HepG2 (cell line): ENCODE results near the gene GNPAT. TPM values are rescaled to one million over a fixed set of nuclear protein-coding genes. Genes with fewer than 3 reads are reported as not detected.
A peak's percentile ranks its signal among the peaks of the same experiment; 100 is the strongest.

ENCODE experiments used
- ATAC-seq: fragments of 200-7000 bp; cut with Tn5 transposase; 3 replicates; pipeline ENCODE4 v1.9.1; 2020; ENCODE audit warnings: mild to moderate bottlenecking, moderate library complexity
- BruUV-seq: library from RNA; stranded (reverse); fragments of 400-500 nt; replicated peaks from 2 replicates; lab custom pipeline; 2021; lab: Mats Ljungman, UMichigan
- CTCF ChIA-PET: fragments of 300-600 bp; formaldehyde crosslinking; extraction: SDS; loops from one replicate; lab custom pipeline; 2021; ENCODE audit warnings: low total read pairs, inconsistent platforms, low intra/inter-chr PET ratio; lab: Yijun Ruan, JAX
- POLR2A ChIA-PET: fragments of 350-600 bp; sonication (Branson Sonifier 250); formaldehyde crosslinking; loops from one replicate; lab custom pipeline; 2020; ENCODE audit warnings: antibody characterized with exemption, inconsistent platforms; lab: Yijun Ruan, JAX
- DNase-seq: peaks from one replicate; pipeline ENCODE4 v3.0.0-alpha.2; 2015; ENCODE audit warnings: low spot score
- FAIRE-seq: peaks from 3 replicates; lab custom pipeline; 2011; peaks lifted over from hg19 to GRCh38; lab: Jason Lieb, UNC
- H2AFZ ChIP-seq: one replicate; pipeline ENCODE4 v1.6.1; 2011; ENCODE audit warnings: low read length, inconsistent platforms
- H3K27ac ChIP-seq: fragments of 300-600 bp; 3 replicates; pipeline ENCODE4 v1.8.0; 2011; ENCODE audit warnings: mixed run types, mild to moderate bottlenecking, mixed read lengths, low read length, inconsistent platforms; ENCODE audit not compliant: insufficient read depth; ENCODE audit errors: extremely low read length
- H3K27me3 ChIP-seq, 2 experiments: fragments of 200-600 bp in 1 of 2; 2 replicates in 1 of 2; 3 replicates in 1 of 2; pipeline versions ENCODE4 v1.6.0 to v1.8.0; 2011; ENCODE audit warnings: low read length in 2 of 2, mild to moderate bottlenecking in 2 of 2, moderate library complexity in 2 of 2, inconsistent platforms in 1 of 2; ENCODE audit not compliant: insufficient read depth in 2 of 2, control insufficient read depth in 1 of 2
- H3K36me3 ChIP-seq, 2 experiments: fragments of 200-600 bp in 1 of 2; replicated peaks in 1 of 2; 2 replicates in 1 of 2; 3 replicates in 1 of 2; pipeline versions ENCODE4 v1.5.1 to v1.8.0; 2011; ENCODE audit warnings: low read length in 2 of 2, inconsistent platforms in 1 of 2; ENCODE audit not compliant: insufficient read depth in 2 of 2, control insufficient read depth in 1 of 2
- H3K4me1 ChIP-seq: 2 replicates; pipeline ENCODE4 v1.5.1; 2012; ENCODE audit warnings: low read length, inconsistent platforms; ENCODE audit not compliant: insufficient read depth
- H3K4me2 ChIP-seq: 2 replicates; pipeline ENCODE4 v1.6.0; 2011; ENCODE audit warnings: low read depth, low read length, inconsistent platforms
- H3K4me3 ChIP-seq, 3 experiments: fragments of 200-600 bp in 1 of 3; sonication (generic), shearing (Covaris generic) in 1 of 3; replicated peaks in 1 of 3; 2 replicates each; pipeline ENCODE4 v1.5.1; 2011 to 2016; ENCODE audit warnings: low read length in 3 of 3, inconsistent platforms in 2 of 3, low read depth in 2 of 3, mild to moderate bottlenecking in 2 of 3, control low read depth in 1 of 3, mixed read lengths in 1 of 3; ENCODE audit not compliant: insufficient read depth in 1 of 3
- H3K79me2 ChIP-seq: one replicate; pipeline ENCODE4 v1.6.1; 2011; ENCODE audit warnings: low read length, inconsistent platforms; ENCODE audit not compliant: insufficient read depth
- H3K9ac ChIP-seq: 2 replicates; pipeline ENCODE4 v1.6.0; 2011; ENCODE audit warnings: mild to moderate bottlenecking, low read depth, low read length, inconsistent platforms; ENCODE audit not compliant: insufficient read depth
- H3K9me3 ChIP-seq: 2 replicates; pipeline ENCODE4 v1.5.1; 2012; ENCODE audit warnings: mild to moderate bottlenecking, low read length
- H4K20me1 ChIP-seq: 2 replicates; pipeline ENCODE4 v1.6.0; 2011; ENCODE audit warnings: inconsistent platforms, mild to moderate bottlenecking, low read length, moderate library complexity; ENCODE audit not compliant: insufficient read depth
- FOXJ3 ChIP-seq: sonication (generic); formaldehyde crosslinking; IDR thresholded peaks from 2 replicates; pipeline ENCODE4 v1.4.0; 2020; ENCODE audit warnings: missing genetic modification reagents, mild to moderate bottlenecking, borderline replicate concordance
- MED8 ChIP-seq: sonication (generic); formaldehyde crosslinking; IDR thresholded peaks from 2 replicates; pipeline ENCODE4 v1.8.1; 2023; ENCODE audit warnings: mild to moderate bottlenecking, missing genetic modification reagents; ENCODE audit not compliant: insufficient replicate concordance
- MEIS1 ChIP-seq: sonication (generic); formaldehyde crosslinking; IDR thresholded peaks from 2 replicates; pipeline ENCODE4 v1.9.0; 2021; ENCODE audit warnings: mild to moderate bottlenecking, missing genetic modification reagents, moderate library complexity, borderline replicate concordance
- PHF21A ChIP-seq: sonication (generic); formaldehyde crosslinking; IDR thresholded peaks from 2 replicates; pipeline ENCODE4 v1.5.0; 2020; ENCODE audit warnings: mild to moderate bottlenecking, missing genetic modification reagents
- POLR2A ChIP-seq, 2 experiments: IDR thresholded peaks; 2 replicates each; pipeline ENCODE4 v1.6.1; 2011; ENCODE audit warnings: low read depth in 2 of 2, low read length in 2 of 2, mild to moderate bottlenecking in 1 of 2, moderate library complexity in 1 of 2; ENCODE audit not compliant: insufficient read depth in 1 of 2
- TCF7 ChIP-seq: sonication (generic); IDR thresholded peaks from 2 replicates; pipeline ENCODE4 v1.6.1; 2016; ENCODE audit warnings: antibody characterized with exemption, low read depth
- ZNF121 ChIP-seq: sonication (generic); formaldehyde crosslinking; IDR thresholded peaks from 2 replicates; pipeline ENCODE4 v1.5.0; 2020; ENCODE audit warnings: mild to moderate bottlenecking, missing genetic modification reagents
- ZNF260 ChIP-seq: sonication (generic); formaldehyde crosslinking; IDR thresholded peaks from 2 replicates; pipeline ENCODE4 v1.4.0; 2020; ENCODE audit warnings: missing genetic modification reagents, low read depth, mild to moderate bottlenecking, borderline replicate concordance
- ZNF264 ChIP-seq: sonication (generic); formaldehyde crosslinking; IDR thresholded peaks from 2 replicates; pipeline ENCODE4 v1.4.0; 2020; ENCODE audit warnings: missing genetic modification reagents
- ZNF569 ChIP-seq: sonication (generic); formaldehyde crosslinking; IDR thresholded peaks from 2 replicates; pipeline ENCODE4 v1.5.0; 2020; ENCODE audit warnings: mild to moderate bottlenecking, missing genetic modification reagents, moderate library complexity, borderline replicate concordance
- ZNF674 ChIP-seq: sonication (generic); formaldehyde crosslinking; IDR thresholded peaks from 2 replicates; pipeline ENCODE4 v1.5.0; 2020; ENCODE audit warnings: low read depth, mild to moderate bottlenecking, missing genetic modification reagents
- WGBS: methylation state at CpG from one replicate; pipeline ENCODE4 v1.1.6; 2017; ENCODE audit warnings: low lambda C conversion rate; 5-methylcytosine and 5-hydroxymethylcytosine counted together
- in situ Hi-C: cut with HindIII; loops from 2 replicates; pipeline ENCODE4 v1.10.0; 2017; ENCODE audit warnings: low pct_unique_long_range_greater_than_20kb; ENCODE audit not compliant: extremely low pct_ligation_motif_present
- intact Hi-C: fragments of 100-400 bp; cut with micrococcal nuclease; formaldehyde crosslinking; loops from one replicate; pipeline ENCODE4 v1.10.0; 2022; ENCODE audit not compliant: unreplicated experiment
- polyA plus RNA-seq, 8 experiments: library from polyadenylated mRNA; depleted of rRNA in 3 of 8; stranded (reverse) in 7 of 8; unstranded in 1 of 8; fragments of >200 nt; fragmentation: Illumina TruSeq in 4 of 8; extraction: Trizol in 4 of 8; gene quantifications; 2 replicates each; pipeline versions ENCODE4 v1.2.1 to v1.2.3, GENCODE V29; 2011 to 2016; ENCODE audit warnings: low read depth in 4 of 8, missing spikeins in 1 of 8, mixed read lengths in 1 of 8; ENCODE audit not compliant: insufficient read depth in 1 of 8
- total RNA-seq, 5 experiments: library from RNA; depleted of rRNA; stranded (reverse); fragments of >200 nt; fragmentation: Illumina TruSeq; extraction: Trizol; gene quantifications; 2 replicates each; pipeline ENCODE4 v1.2.3, GENCODE V29; 2016; ENCODE audit warnings: low read depth in 1 of 5
- TF ChIP-seq, protein P1 (sequence below): sonication (generic); formaldehyde crosslinking; IDR thresholded peaks from 2 replicates; pipeline ENCODE4 v1.9.0; 2021; ENCODE audit warnings: missing genetic modification reagents, borderline replicate concordance
- TF ChIP-seq, protein P2 (sequence below): sonication (generic); formaldehyde crosslinking; IDR thresholded peaks from 2 replicates; pipeline ENCODE4 v1.5.1; 2020; ENCODE audit warnings: missing genetic modification reagents, mild to moderate bottlenecking, borderline replicate concordance

Gene GNPAT
- total and polyA plus RNA-seq, 2 of the 13 experiments (the other 11 are each of a cell fraction or from before 2014, with no cell fraction given) = 58.3 to 114 TPM

DNA sequence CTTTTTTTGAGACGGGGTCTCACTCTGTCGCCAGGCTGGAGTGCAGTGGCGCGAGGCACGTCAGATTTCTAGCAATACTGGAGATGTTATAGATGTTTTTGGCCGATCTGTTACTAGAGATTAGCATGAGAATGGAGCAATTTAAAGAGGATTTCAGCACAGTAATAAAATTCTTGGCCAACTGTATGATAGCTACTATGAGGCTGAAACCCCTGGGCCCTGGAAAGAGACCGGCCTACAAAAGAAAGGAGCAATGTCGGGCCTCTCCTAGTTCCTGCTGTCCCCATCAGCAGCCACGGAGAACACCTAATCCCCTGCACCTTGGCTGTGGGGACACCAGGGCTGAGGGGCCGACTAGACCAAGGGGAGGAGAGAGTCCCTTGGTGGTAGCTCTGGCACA is 9.5 kb upstream of the GNPAT start:
- FAIRE-seq (no peak), DNase-seq (no peak), ATAC-seq (no peak)
- H3K4me3 ChIP-seq = no peak overlapping the region
- no peaks in the 10 kb centered on the region for H3K9me3 ChIP-seq
- no peak for TF ChIP-seq MED8 (CRISPR knock-in tag)
- ChIA-PET POLR2A (no interaction called here), CTCF (no interaction called here)
- H3K4me2 ChIP-seq = no peak overlapping the region
- H2AFZ ChIP-seq = no peak overlapping the region
- H3K27ac ChIP-seq = no peak overlapping the region
- intact Hi-C loops (no loop called here), in situ Hi-C loops (no loop called here)
- no peak overlapping the region for H3K9ac ChIP-seq
- peaks cover 52% of the 10 kb centered on the region for H3K4me1 ChIP-seq
- H3K27me3 ChIP-seq = no peaks in the 10 kb centered on the region
- WGBS = 97% methylated on average over 9 of the region's 10 CpGs
- H4K20me1 ChIP-seq = no peaks in the 10 kb centered on the region
- peaks cover 5 to 28% of the 10 kb centered on the region in 2 experiments; a peak in 4 of 5 replicates for H3K36me3 ChIP-seq
- peaks cover 3% of the 10 kb centered on the region for H3K79me2 ChIP-seq
- no TSS peak for BruUV-seq

DNA sequence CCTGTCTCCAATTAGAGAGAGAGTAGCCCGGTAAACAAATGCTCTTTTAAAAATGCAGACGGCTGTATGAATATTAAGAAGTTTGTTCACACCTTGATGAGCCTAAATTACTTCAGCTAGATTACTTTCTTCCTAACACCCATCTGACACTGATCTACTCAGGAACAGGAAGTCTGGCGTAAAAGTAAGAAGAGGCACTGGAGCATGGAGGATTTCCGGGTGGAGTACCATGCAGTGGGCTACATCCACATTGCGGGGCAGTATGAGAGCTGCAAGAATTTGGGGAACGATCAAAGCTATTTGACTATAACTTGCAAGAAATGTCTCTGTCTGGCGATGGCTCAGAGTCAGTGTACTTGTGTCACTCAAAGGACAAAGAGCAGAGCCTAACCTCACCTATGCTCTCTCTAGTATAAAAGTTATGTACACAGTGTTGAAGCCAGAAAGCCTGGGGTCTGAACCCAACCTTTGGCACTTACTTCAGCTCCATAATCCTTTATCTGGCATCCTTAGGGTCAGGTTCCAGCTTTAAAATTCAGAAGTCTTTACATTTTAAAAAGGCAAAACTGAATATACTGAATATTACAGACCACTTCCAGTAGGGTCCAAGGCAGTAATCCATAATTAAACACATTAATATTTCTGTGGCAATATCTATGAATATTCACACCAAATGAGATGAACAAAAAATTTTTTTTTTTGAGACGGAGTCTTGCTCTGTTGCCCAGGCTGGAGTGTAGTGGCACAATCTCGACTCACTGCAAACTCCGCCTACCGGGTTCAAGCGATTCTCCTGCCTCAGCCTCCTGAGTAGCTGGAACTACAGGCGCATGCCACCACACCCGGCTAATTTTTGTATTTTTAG is 7.9 kb upstream of the GNPAT start:
- Histone ChIP-seq H3K9me3 (no peaks in the 10 kb centered on the region), H3K9ac (peak overlapping the region; percentile 76), H3K4me3 (peak overlapping the region in 1 of 3 experiments; percentile 24; a peak in 1 of 6 replicates), H3K4me2 (peak overlapping the region; percentile 74), H4K20me1 (no peaks in the 10 kb centered on the region), H3K79me2 (peaks cover 8% of the 10 kb centered on the region), H3K27ac (peak overlapping the region; percentile 98), H3K27me3 (no peaks in the 10 kb centered on the region), H3K4me1 (peaks cover 68% of the 10 kb centered on the region), H2AFZ (no peak overlapping the region), H3K36me3 (peaks cover 2 to 15% of the 10 kb centered on the region in 2 experiments; a peak in 3 of 5 replicates)
- FAIRE-seq (peak; percentile 72), DNase-seq (peak; percentile 80), ATAC-seq (peak; percentile 70)
- WGBS = 22% methylated on average over 13 of the region's 14 CpGs
- in situ Hi-C loops = no loop called here
- ChIA-PET POLR2A (interaction anchor here (0.6 to 4.0 kb wide), 11 partner anchors 8 to 519 kb away, joined by 3 to 47 read pairs (median 6); partner anchors contain the start of genes AGT, C1orf198, EXOC8 and GNPAT), CTCF (no interaction called here)
- no TSS peak for BruUV-seq
- intact Hi-C loops = loop anchor here (2.0 kb wide), 1 partner anchor 14 kb away; no protein-coding TSS in a partner anchor
- TF ChIP-seq ZNF260 (no peak), ZNF674 (no peak), POLR2A (IDR thresholded peaks at IDR 0.05; ENCODE audit: insufficient read depth in 1 of 2, low read depth in 2 of 2, low read length in 2 of 2) (0 out of 4 replicates have a peak, but pooled peaks of 1 of the 2 experiments have one; percentile 33), PHF21A (CRISPR knock-in tag) (peak; percentile 38; the same call in 1 of the 2 replicates), ZNF264 (CRISPR knock-in tag) (0 out of 2 replicates have a peak, but pooled peaks have one; percentile 47), ZNF121 (CRISPR knock-in tag) (peak; percentile 98), ZNF569 (CRISPR knock-in tag) (no peak), TCF7 (peak; percentile 48; the same call in 1 of the 2 replicates), MEIS1 (CRISPR knock-in tag) (0 out of 2 replicates have a peak, but pooled peaks have one; percentile 15), FOXJ3 (CRISPR knock-in tag) (peak; percentile 27; the same call in 1 of the 2 replicates)
- TF ChIP-seq, protein P1, sequence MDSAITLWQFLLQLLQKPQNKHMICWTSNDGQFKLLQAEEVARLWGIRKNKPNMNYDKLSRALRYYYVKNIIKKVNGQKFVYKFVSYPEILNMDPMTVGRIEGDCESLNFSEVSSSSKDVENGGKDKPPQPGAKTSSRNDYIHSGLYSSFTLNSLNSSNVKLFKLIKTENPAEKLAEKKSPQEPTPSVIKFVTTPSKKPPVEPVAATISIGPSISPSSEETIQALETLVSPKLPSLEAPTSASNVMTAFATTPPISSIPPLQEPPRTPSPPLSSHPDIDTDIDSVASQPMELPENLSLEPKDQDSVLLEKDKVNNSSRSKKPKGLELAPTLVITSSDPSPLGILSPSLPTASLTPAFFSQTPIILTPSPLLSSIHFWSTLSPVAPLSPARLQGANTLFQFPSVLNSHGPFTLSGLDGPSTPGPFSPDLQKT (CRISPR knock-in tag) = no peak
- TF ChIP-seq, protein P2, sequence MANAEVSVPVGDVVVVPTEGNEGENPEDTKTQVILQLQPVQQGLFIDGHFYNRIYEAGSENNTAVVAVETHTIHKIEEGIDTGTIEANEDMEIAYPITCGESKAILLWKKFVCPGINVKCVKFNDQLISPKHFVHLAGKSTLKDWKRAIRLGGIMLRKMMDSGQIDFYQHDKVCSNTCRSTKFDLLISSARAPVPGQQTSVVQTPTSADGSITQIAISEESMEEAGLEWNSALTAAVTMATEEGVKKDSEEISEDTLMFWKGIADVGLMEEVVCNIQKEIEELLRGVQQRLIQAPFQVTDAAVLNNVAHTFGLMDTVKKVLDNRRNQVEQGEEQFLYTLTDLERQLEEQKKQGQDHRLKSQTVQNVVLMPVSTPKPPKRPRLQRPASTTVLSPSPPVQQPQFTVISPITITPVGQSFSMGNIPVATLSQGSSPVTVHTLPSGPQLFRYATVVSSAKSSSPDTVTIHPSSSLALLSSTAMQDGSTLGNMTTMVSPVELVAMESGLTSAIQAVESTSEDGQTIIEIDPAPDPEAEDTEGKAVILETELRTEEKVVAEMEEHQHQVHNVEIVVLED (CRISPR knock-in tag) = no peak
